GM13977 (cell line): ENCODE measurements around the gene PLK2.

Experiments
- DNase-seq: peaks from one replicate; pipeline ENCODE4 v3.0.0; 2012; ENCODE audit warnings: low spot score
- CTCF ChIP-seq: IDR thresholded peaks from 2 replicates; pipeline ENCODE4 v1.5.1; 2012; ENCODE audit warnings: mild to moderate bottlenecking, control low read depth; ENCODE audit not compliant: insufficient read depth; ENCODE audit errors: extremely low read depth, missing control alignments
- in situ Hi-C: fragments of 300-500 bp; cut with MboI; formaldehyde crosslinking; loops from one replicate; pipeline ENCODE4 v1.12.0; 2022; ENCODE audit warnings: low sequenced_read_pairs, low pct_unique_long_range_greater_than_20kb, mixed read lengths, inconsistent platforms; ENCODE audit not compliant: unreplicated experiment

PLK2 gene

GRCh38 chr5:58404734-58405133 is 55.2 kb downstream of the PLK2 start:
- TF ChIP-seq CTCF = no peak
- no peak for DNase-seq
- in situ Hi-C loops = no loop called here
